ENCODE data around the gene HNRNPK. TPM values are rescaled to one million over a fixed set of nuclear protein-coding genes. Genes with fewer than 3 reads are reported as not detected.

The HNRNPK gene
- total and polyA plus RNA-seq, 2 of the 13 experiments (the other 11 are each of a cell fraction or from before 2014, with no cell fraction given): 321 to 712 TPM

DNA sequence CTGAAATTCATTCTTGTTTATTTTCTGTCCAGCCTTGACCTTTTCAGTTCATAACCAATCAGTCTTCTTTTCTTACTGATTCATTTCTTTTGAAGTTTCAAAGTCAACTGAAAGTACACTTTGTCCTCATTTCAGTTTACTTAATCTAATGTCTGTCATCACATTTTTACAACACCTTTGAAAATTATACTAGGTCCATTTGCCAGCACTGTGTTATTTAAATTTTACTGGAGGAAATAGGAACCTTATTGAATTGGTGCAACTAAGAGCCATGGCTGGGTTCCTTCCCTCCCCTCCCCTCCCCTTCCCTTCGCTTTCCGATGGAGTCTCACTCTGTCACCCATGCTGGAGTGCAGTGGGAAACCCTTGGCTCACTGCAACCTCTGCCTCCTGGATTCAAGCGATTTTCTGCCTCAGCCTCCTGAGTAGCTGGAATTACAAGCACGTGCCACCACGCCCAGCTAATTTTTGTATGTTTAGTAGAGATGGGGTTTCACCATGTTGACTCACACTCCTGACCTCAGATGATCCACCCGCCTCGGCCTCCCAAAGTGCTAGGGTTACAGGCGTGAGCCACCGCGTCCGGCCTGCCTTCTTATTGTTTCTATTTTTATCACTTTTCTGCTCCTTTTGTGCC, 6.9 kb upstream of the HNRNPK start (continued):
- TF ChIP-seq, protein P1, sequence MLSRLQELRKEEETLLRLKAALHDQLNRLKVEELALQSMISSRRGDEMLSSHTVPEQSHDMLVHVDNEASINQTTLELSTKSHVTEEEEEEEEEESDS (CRISPR knock-in tag; IDR thresholded peaks at IDR 0.05; ENCODE audit: borderline replicate concordance): no peak
- peak; percentile 44; the same call in 1 of the 2 replicates for TF ChIP-seq MTA1 (CRISPR knock-in tag; IDR thresholded peaks at IDR 0.05; ENCODE audit: borderline replicate concordance)
- peak; percentile 49; the same call in 1 of the 2 replicates for TF ChIP-seq HOXA3 (CRISPR knock-in tag; IDR thresholded peaks at IDR 0.05)
- TF ChIP-seq ZNF678 (CRISPR knock-in tag; IDR thresholded peaks at IDR 0.05): no peak
- TF ChIP-seq KLF11 (CRISPR knock-in tag; IDR thresholded peaks at IDR 0.05): no peak
- no peak for TF ChIP-seq ZNF670 (CRISPR knock-in tag; IDR thresholded peaks at IDR 0.05; ENCODE audit: borderline replicate concordance)
- no peak for TF ChIP-seq PRMT3 (CRISPR knock-in tag; IDR thresholded peaks at IDR 0.05; ENCODE audit: borderline replicate concordance, low read depth)
- TF ChIP-seq, protein P2, sequence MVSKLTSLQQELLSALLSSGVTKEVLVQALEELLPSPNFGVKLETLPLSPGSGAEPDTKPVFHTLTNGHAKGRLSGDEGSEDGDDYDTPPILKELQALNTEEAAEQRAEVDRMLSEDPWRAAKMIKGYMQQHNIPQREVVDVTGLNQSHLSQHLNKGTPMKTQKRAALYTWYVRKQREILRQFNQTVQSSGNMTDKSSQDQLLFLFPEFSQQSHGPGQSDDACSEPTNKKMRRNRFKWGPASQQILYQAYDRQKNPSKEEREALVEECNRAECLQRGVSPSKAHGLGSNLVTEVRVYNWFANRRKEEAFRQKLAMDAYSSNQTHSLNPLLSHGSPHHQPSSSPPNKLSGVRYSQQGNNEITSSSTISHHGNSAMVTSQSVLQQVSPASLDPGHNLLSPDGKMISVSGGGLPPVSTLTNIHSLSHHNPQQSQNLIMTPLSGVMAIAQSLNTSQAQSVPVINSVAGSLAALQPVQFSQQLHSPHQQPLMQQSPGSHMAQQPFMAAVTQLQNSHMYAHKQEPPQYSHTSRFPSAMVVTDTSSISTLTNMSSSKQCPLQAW (CRISPR knock-in tag; IDR thresholded peaks at IDR 0.05): 0 out of 2 replicates have a peak, but pooled peaks have one; percentile 34
- TF ChIP-seq, protein P3, sequence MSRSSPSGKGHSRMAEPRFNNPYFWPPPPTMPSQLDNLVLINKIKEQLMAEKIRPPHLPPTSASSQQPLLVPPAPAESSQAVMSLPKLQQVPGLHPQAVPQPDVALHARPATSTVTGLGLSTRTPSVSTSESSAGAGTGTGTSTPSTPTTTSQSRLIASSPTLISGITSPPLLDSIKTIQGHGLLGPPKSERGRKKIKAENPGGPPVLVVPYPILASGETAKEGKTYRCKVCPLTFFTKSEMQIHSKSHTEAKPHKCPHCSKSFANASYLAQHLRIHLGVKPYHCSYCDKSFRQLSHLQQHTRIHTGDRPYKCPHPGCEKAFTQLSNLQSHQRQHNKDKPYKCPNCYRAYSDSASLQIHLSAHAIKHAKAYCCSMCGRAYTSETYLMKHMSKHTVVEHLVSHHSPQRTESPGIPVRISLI (CRISPR knock-in tag; IDR thresholded peaks at IDR 0.05; ENCODE audit: borderline replicate concordance): no peak
- peak; percentile 78 for TF ChIP-seq ZMYM4 (CRISPR knock-in tag; IDR thresholded peaks at IDR 0.05)
- TF ChIP-seq FOXA1 (IDR thresholded peaks at IDR 0.05): peak; percentile 45
- peak; percentile 90 for TF ChIP-seq FOXA1 (CRISPR knock-in tag; IDR thresholded peaks at IDR 0.05)
- TF ChIP-seq GATAD2A (CRISPR knock-in tag; IDR thresholded peaks at IDR 0.05): peak; percentile 43
- no peak for TF ChIP-seq KDM5B (CRISPR knock-in tag; IDR thresholded peaks at IDR 0.05; ENCODE audit: borderline replicate concordance)
- TF ChIP-seq, protein P4, sequence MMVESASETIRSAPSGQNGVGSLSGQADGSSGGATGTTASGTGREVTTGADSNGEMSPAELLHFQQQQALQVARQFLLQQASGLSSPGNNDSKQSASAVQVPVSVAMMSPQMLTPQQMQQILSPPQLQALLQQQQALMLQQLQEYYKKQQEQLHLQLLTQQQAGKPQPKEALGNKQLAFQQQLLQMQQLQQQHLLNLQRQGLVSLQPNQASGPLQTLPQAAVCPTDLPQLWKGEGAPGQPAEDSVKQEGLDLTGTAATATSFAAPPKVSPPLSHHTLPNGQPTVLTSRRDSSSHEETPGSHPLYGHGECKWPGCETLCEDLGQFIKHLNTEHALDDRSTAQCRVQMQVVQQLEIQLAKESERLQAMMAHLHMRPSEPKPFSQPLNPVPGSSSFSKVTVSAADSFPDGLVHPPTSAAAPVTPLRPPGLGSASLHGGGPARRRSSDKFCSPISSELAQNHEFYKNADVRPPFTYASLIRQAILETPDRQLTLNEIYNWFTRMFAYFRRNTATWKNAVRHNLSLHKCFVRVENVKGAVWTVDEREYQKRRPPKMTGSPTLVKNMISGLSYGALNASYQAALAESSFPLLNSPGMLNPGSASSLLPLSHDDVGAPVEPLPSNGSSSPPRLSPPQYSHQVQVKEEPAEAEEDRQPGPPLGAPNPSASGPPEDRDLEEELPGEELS (CRISPR knock-in tag; IDR thresholded peaks at IDR 0.05): peak; percentile 75
- peak; percentile 99 for TF ChIP-seq ZNF460 (CRISPR knock-in tag; IDR thresholded peaks at IDR 0.05; ENCODE audit: borderline replicate concordance)
- peak; percentile 53 for TF ChIP-seq FOXP1 (IDR thresholded peaks at IDR 0.05)
- TF ChIP-seq FOXP1 (CRISPR knock-in tag; IDR thresholded peaks at IDR 0.05): peak; percentile 57
- TF ChIP-seq KMT2A (CRISPR knock-in tag; IDR thresholded peaks at IDR 0.05): peak; percentile 81
- TF ChIP-seq ZSCAN25 (CRISPR knock-in tag; IDR thresholded peaks at IDR 0.05): peak; percentile 91
- TF ChIP-seq TBX2 (CRISPR knock-in tag; IDR thresholded peaks at IDR 0.05; ENCODE audit: borderline replicate concordance): peak; percentile 89
- TF ChIP-seq ISL2 (CRISPR knock-in tag; IDR thresholded peaks at IDR 0.05): peak; percentile 62
- TF ChIP-seq, protein P5, sequence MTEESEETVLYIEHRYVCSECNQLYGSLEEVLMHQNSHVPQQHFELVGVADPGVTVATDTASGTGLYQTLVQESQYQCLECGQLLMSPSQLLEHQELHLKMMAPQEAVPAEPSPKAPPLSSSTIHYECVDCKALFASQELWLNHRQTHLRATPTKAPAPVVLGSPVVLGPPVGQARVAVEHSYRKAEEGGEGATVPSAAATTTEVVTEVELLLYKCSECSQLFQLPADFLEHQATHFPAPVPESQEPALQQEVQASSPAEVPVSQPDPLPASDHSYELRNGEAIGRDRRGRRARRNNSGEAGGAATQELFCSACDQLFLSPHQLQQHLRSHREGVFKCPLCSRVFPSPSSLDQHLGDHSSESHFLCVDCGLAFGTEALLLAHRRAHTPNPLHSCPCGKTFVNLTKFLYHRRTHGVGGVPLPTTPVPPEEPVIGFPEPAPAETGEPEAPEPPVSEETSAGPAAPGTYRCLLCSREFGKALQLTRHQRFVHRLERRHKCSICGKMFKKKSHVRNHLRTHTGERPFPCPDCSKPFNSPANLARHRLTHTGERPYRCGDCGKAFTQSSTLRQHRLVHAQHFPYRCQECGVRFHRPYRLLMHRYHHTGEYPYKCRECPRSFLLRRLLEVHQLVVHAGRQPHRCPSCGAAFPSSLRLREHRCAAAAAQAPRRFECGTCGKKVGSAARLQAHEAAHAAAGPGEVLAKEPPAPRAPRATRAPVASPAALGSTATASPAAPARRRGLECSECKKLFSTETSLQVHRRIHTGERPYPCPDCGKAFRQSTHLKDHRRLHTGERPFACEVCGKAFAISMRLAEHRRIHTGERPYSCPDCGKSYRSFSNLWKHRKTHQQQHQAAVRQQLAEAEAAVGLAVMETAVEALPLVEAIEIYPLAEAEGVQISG (CRISPR knock-in tag; IDR thresholded peaks at IDR 0.05): peak; percentile 23; the same call in 1 of the 2 replicates
- TF ChIP-seq MEF2D (CRISPR knock-in tag; IDR thresholded peaks at IDR 0.05): 0 out of 2 replicates have a peak, but pooled peaks have one; percentile 29

Data from HepG2 (cell line).